Psoas muscle (tissue), 8 donors: ENCODE data around the gene UTP11. TPM values are rescaled to one million over a fixed set of nuclear protein-coding genes. Genes with fewer than 3 reads are reported as not detected.

Source experiments
- ATAC-seq, 4 donors: fragments of 200-7000 bp; cut with Tn5 transposase; one replicate each; pipeline ENCODE4 v1.9.1; 2020; ENCODE audit warnings: moderate library complexity in 3 of 4, mild to moderate bottlenecking in 2 of 4
- DNase-seq, 2 donors: peaks; one replicate each; pipeline ENCODE4 v3.0.0-alpha.2; 2020
- H3K27ac ChIP-seq: fragments of 200-600 bp; one replicate; pipeline ENCODE4 v1.8.0; 2022
- H3K27me3 ChIP-seq, 3 donors: fragments of 200-600 bp in 1 of 3; one replicate each; pipeline versions ENCODE4 v1.6.1 to v1.8.0; 2013 to 2022; ENCODE audit warnings: low read length in 2 of 3, mild to moderate bottlenecking in 2 of 3, moderate library complexity in 1 of 3; ENCODE audit not compliant: insufficient read depth in 3 of 3
- H3K36me3 ChIP-seq, 2 donors: fragments of 200-600 bp in 1 of 2; one replicate each; pipeline versions ENCODE4 v1.6.1 to v1.8.0; 2013 to 2022; ENCODE audit warnings: low read depth in 1 of 2, mild to moderate bottlenecking in 1 of 2, moderate library complexity in 1 of 2; ENCODE audit not compliant: insufficient read depth in 1 of 2
- H3K4me1 ChIP-seq: fragments of 200-600 bp; one replicate; pipeline ENCODE4 v1.8.0; 2022
- H3K4me3 ChIP-seq: fragments of 200-600 bp; one replicate; pipeline ENCODE4 v1.8.0; 2022; ENCODE audit warnings: mild to moderate bottlenecking
- H3K9me3 ChIP-seq: fragments of 200-600 bp; one replicate; pipeline ENCODE4 v1.8.0; 2022
- CTCF ChIP-seq: fragments of 200-600 bp; IDR thresholded peaks from one replicate; pipeline ENCODE4 v1.8.0; 2022; ENCODE audit warnings: antibody characterized with exemption
- WGBS, 3 donors: extraction: QIAGEN DNeasy Blood & Tissue Kit; methylation state at CpG; one replicate each; pipeline versions ENCODE4 v1.1.6 to v1.1.7; 2013; 5-methylcytosine and 5-hydroxymethylcytosine counted together
- intact Hi-C, 2 donors: fragments of 100-400 bp; cut with DNase I; formaldehyde crosslinking; loops; one replicate each; pipeline versions ENCODE4 v1.11.0 to v1.14.2; 2022
- polyA plus RNA-seq, 3 donors: library from polyadenylated mRNA; stranded (reverse); fragments of 200-250 nt; gene quantifications; one replicate each; pipeline ENCODE4 v1.2.3, GENCODE V29; 2013
- total RNA-seq, 4 donors: library from RNA; stranded (reverse); fragmentation: NEBNext Ultra II Directional in 2 of 4; extraction: Animal tissue kit (Norgen Biotek cat#: 25700) in 2 of 4; gene quantifications; one replicate each; pipeline versions ENCODE4 v1.2.1 to v1.2.4, GENCODE V29; 2021 to 2023
- donor health status: healthy with polysubstance abuse.
- donor health status: DM: no; HTN: no; CAD: no; lungs with moderate emphysema.
- donor health status: Bipolar disorder and iron deficiency.
- donor health status: healthy.
- donor health status: DM: yes; HTN: yes; CAD: no.
- donor health status: DM: no; HTN: no; CAD: no.
- donor health status: DM: no; HTN: no; CAD: no.
- donor health status: DM: yes; HTN: yes; CAD: no.

The UTP11 gene
- total and polyA plus RNA-seq, 7 donors = 65.2 to 253 (median 155) TPM

GRCh38 chr1:37998913-37999429 lies 13.6 kb upstream of the UTP11 start:
- Histone ChIP-seq H3K4me3 (peak overlapping the region; percentile 84), H3K27ac (peak overlapping the region; percentile 98), H3K27me3 (no peaks in the 10 kb centered on the region), H3K36me3 (peaks cover 0 to 42% of the 10 kb centered on the region in 2 donors), H3K4me1 (peaks cover 57% of the 10 kb centered on the region), H3K9me3 (no peaks in the 10 kb centered on the region)
- TF ChIP-seq CTCF = no peak
- WGBS, 3 donors = 23 to 41% (median 31%) methylated on average over 16 of the region's 16 CpGs
- intact Hi-C loops = no loop called here
- ATAC-seq (peak; percentile 0 to 30 (median 4)), DNase-seq (peak; percentile 51 to 76)

- Histone ChIP-seq H3K9me3 (no peaks in the 10 kb centered on the region), H3K27me3 (no peaks in the 10 kb centered on the region), H3K4me3 (peak overlapping the region; percentile 84), H3K4me1 (peaks cover 57% of the 10 kb centered on the region), H3K36me3 (peaks cover 0 to 42% of the 10 kb centered on the region in 2 donors), H3K27ac (peak overlapping the region; percentile 98)
- WGBS, 3 donors = 2 to 4% (median 3%) methylated on average over 9 of the region's 9 CpGs
- no peak for TF ChIP-seq CTCF
- peak; percentile 59 to 80 for DNase-seq
- intact Hi-C loops = no loop called here
- peak; percentile 5 to 17 (median 14) for ATAC-seq
These were observed 12.9 kb upstream of the UTP11 start for GRCh38 chr1:37999430-38000232.

- Histone ChIP-seq H3K4me1 (peaks cover 57% of the 10 kb centered on the region), H3K36me3 (peaks cover 0 to 42% of the 10 kb centered on the region in 2 donors), H3K9me3 (no peaks in the 10 kb centered on the region), H3K27ac (peak overlapping the region; percentile 98), H3K4me3 (peak overlapping the region; percentile 84), H3K27me3 (no peaks in the 10 kb centered on the region)
- ATAC-seq (no peak), DNase-seq (no peak)
- TF ChIP-seq CTCF = no peak
- intact Hi-C loops = no loop called here
- WGBS, 3 donors = 11 to 28% (median 14%) methylated on average over 2 of the region's 2 CpGs
These were observed 12.4 kb upstream of the UTP11 start for GRCh38 chr1:38000233-38000528.

- Histone ChIP-seq H3K4me1 (peaks cover 57% of the 10 kb centered on the region), H3K4me3 (peak overlapping the region; percentile 84), H3K36me3 (peaks cover 0 to 42% of the 10 kb centered on the region in 2 donors), H3K9me3 (no peaks in the 10 kb centered on the region), H3K27me3 (no peaks in the 10 kb centered on the region), H3K27ac (peak overlapping the region; percentile 98)
- peak; percentile 51 to 78 for DNase-seq
- ATAC-seq = no peak
- 13 to 14% (median 13%) methylated on average over 13 of the region's 13 CpGs for WGBS, 3 donors
- no peak for TF ChIP-seq CTCF
- intact Hi-C loops = no loop called here
These were observed 11.7 kb upstream of the UTP11 start for GRCh38 chr1:38000529-38001455.
